ENCODE data around the gene TMC3.

The TMC3 gene

DNA sequence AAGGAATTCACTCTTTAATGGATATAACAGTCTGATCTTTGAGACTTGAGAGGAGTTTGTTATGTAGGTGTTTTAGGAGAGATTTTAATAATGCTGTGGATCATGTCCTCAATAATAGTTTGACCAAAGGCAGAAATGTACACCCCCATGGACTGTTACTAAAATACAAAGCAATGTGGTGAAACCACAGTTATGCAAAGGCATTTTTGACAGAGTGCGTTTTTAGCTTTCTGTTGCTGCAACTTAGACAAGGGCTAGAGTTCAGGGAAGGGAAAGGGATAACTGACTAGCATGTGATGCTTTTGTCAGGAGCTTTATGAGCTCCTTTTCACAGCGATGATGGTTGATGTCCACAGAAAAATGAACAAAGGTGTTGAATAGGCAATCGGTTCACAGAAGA lies 46.5 kb downstream of the TMC3 start:
- H3K4me3 ChIP-seq (ENCODE audit: low read depth, low read length) = no peak overlapping the region
- DNase-seq (ENCODE audit: low read depth) = no peak
- TF ChIP-seq CTCF (IDR thresholded peaks at IDR 0.05; ENCODE audit: control insufficient read depth, extremely low read depth, insufficient read depth) = no peak

DNA sequence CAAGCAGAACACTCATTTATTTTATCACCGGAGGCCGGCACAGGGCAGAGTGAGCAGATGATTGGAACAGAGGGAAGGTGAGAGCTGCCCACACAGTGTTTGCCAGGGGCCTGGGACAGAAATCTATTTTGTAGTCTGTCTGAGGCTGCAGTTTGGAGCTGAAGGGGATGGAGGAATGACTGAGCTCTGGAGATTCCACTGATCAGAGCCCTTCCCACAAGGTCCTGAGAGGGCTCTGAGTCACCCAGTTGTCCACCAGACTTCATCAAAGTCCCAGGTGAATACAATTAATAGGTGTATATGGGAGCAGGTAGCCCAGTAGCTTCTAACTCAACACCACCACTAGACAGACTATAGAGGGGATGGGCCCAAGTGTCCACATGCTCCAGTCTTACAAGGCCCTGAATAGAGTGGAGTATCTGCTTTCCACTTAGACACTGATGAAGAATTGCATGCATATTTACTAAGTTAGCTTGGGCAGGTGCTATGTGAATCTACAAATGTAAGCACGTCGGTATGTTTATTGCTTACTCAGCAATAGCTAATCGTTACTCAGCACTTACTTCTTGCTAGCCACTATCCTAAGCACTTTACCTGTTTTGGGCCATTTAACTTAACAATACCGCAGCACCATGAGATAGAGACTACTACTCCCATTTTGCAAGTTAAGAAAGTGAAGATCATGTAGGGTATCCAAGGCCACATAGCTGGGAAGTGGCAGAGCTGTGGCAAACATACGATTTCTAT lies 47.4 kb downstream of the TMC3 start:
- TF ChIP-seq CTCF (IDR thresholded peaks at IDR 0.05; ENCODE audit: control insufficient read depth, extremely low read depth, insufficient read depth) = no peak
- no peak for DNase-seq (ENCODE audit: low read depth)
- H3K4me3 ChIP-seq (ENCODE audit: low read depth, low read length) = no peak overlapping the region

DNA sequence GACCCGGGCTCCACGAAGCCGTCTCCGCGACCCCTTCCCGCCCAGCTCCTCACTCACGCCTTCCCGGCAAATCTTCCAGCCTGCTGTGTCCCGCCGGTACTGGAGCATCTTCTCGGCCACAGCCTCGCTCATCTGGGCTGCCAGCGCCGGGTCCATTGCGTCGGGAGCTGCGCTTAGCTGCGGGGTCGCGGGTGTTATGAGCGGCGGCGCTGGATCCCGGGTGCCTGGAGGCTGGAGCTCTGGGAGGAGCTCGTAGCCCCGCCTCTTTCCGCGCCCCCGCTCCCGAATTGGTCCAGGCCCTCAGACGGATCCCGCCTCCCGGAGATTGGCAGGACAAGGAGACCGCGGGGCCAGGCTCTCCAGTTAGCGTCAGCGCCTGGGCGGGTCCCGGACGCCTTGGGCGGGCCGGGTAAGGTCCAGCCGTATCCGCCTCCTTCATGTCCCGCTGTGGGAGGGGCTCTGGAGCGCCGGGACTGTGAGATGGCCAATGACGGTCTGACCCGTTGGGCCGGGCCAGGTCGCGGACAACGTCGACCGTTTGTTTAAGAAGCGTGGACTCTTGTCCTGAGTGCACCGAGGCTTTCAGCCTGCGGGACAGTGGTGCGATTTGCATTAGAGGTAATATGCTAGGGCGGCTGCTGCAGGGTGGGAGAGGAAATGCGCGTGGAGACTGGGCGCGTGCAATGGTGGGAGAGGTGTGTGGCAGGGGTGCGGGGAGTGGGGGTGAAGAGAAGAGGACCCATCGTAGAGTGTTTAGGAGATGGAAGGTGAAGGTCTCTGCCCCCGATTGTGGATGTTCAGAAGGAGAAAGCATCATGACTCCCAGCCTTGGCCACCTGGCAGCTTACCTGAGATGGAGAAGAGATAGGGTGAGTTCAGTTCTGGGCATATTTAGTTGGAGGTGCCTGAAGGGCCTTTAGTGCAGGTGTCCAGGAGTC lies 49.8 kb downstream of the TMC3 start, which contains the start of gene STARD5:
Gene STARD5, minus strand, starts transcription at position 198 of the 938 bp plus-strand sequence. Its CDS starts 42 bp downstream, at position 156.
- TF ChIP-seq CTCF (IDR thresholded peaks at IDR 0.05; ENCODE audit: control insufficient read depth, extremely low read depth, insufficient read depth) = no peak
- H3K4me3 ChIP-seq (ENCODE audit: low read depth, low read length) = peak within 1 kb of the TSS; percentile 89
- peak; percentile 97 for DNase-seq (ENCODE audit: low read depth)

DNA sequence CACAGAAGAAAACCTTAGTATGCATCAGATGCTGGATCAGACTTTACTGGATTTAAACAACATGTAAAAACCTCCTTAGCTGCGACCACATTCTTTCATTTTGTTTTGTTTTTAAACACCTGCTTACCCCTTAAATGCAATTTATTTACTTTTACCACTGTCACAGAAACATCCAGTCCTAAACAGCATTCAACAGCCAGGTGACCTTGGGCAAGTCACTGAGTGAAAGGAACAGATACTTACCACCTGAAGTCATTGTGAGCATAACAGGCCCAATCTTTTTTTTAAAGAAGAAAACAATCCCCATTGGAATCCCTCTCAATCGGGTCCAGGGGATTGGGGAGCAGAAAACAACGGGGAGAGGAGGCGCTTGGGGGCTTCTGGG lies 50.5 kb downstream of the TMC3 start:
- peak overlapping the region; percentile 89 for H3K4me3 ChIP-seq (ENCODE audit: low read depth, low read length)
- DNase-seq (ENCODE audit: low read depth) = no peak
- TF ChIP-seq CTCF (IDR thresholded peaks at IDR 0.05; ENCODE audit: control insufficient read depth, extremely low read depth, insufficient read depth) = no peak

DNA sequence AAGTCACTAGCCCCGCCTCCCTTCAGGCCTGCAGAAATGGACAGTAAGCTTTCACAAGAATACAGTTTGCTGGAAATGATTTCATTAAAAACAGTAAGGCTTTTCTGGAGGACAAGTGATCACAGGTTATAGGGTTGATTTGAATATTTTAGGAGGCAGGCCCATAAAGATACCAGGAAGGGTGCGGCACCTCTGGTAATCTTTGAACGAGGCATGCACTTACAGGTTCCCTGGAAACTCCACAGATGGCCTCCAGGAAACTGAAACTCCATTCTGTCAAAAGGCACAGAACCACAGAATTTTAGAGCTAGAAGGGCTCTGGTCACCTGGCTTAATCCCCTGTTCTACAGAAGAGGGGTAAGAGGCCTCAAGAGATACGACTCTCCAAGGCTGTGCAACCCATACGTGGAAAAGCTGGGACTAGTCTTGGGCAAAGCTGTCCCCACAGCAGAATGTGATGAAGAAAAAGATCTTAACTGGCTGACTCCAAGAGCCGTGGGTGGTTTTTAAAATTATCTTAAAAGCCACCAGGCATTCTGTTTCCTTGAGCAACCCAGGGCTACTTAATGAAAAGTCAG lies 51.2 kb downstream of the TMC3 start:
- DNase-seq (ENCODE audit: low read depth) = no peak
- TF ChIP-seq CTCF (IDR thresholded peaks at IDR 0.05; ENCODE audit: control insufficient read depth, extremely low read depth, insufficient read depth) = no peak
- H3K4me3 ChIP-seq (ENCODE audit: low read depth, low read length) = peak overlapping the region; percentile 89

DNA sequence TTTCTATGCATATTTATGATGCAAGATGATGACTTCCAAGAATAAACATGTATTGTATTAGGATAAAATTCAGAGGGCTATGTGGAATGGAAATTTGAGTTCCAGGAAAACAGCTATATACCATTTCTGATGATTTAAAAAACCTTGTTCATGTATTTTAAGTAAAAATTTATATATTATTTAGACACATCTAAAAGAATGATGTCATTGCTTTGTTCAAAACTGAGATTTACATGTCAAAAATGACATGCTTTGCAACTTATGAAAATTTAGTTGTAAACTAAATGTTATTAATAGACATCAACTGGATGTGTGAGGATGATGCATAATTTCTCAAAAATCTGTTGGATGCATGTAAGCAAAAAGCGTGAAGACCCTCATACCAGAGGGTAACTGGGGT lies 52.3 kb downstream of the TMC3 start:
- no peak for TF ChIP-seq CTCF (IDR thresholded peaks at IDR 0.05; ENCODE audit: control insufficient read depth, extremely low read depth, insufficient read depth)
- DNase-seq (ENCODE audit: low read depth) = no peak
- H3K4me3 ChIP-seq (ENCODE audit: low read depth, low read length) = no peak overlapping the region
